Sigmoid colon (tissue), 7 donors: ENCODE results near the gene FBXO38. TPM values are rescaled to one million over a fixed set of nuclear protein-coding genes. Genes with fewer than 3 reads are reported as not detected.

ENCODE experiments used
- DNase-seq: peaks from one replicate; pipeline ENCODE4 v3.0.0-alpha.2; 2019
- H3K27ac ChIP-seq, 4 donors: fragments of 200-600 bp; sonication (generic); one replicate each; pipeline ENCODE4 v1.5.1; 2016 to 2019; ENCODE audit warnings: mild to moderate bottlenecking in 1 of 4
- H3K27me3 ChIP-seq, 3 donors: fragments of 200-600 bp; sonication (generic); one replicate each; pipeline ENCODE4 v1.5.1; 2019; ENCODE audit warnings: mild to moderate bottlenecking in 1 of 3
- H3K36me3 ChIP-seq, 4 donors: fragments of 200-600 bp; sonication (generic); one replicate each; pipeline ENCODE4 v1.5.1; 2016 to 2019
- H3K4me1 ChIP-seq, 4 donors: fragments of 200-600 bp; sonication (generic); one replicate each; pipeline ENCODE4 v1.5.1; 2017 to 2019
- H3K4me3 ChIP-seq, 4 donors: fragments of 200-600 bp; sonication (generic); one replicate each; pipeline ENCODE4 v1.5.1; 2017 to 2019; ENCODE audit warnings: mild to moderate bottlenecking in 2 of 4, moderate library complexity in 1 of 4
- H3K9me3 ChIP-seq, 4 donors: fragments of 200-600 bp in 3 of 4; sonication (generic) in 3 of 4; one replicate each; pipeline versions ENCODE4 v1.5.1 to v1.6.1; 2013 to 2019
- CTCF ChIP-seq, 4 experiments: fragments of 450-650 bp in 3 of 4; fragments of 200-600 bp in 1 of 4; IDR thresholded peaks; one replicate each; pipeline ENCODE4 v1.5.1; 2016 to 2019; ENCODE audit warnings: antibody characterized with exemption in 4 of 4, mild to moderate bottlenecking in 3 of 4, moderate library complexity in 2 of 4
- EP300 ChIP-seq, 4 donors: sonication (generic); formaldehyde crosslinking; IDR thresholded peaks; one replicate each; pipeline ENCODE4 v1.6.1; 2017; ENCODE audit warnings: antibody characterized with exemption in 4 of 4
- POLR2A ChIP-seq, 2 donors: fragments of 450-650 bp; IDR thresholded peaks; one replicate each; pipeline ENCODE4 v1.6.1; 2016; ENCODE audit warnings: antibody characterized with exemption in 2 of 2, mild to moderate bottlenecking in 2 of 2, moderate library complexity in 2 of 2
- POLR2AphosphoS5 ChIP-seq, 4 donors: sonication (generic); formaldehyde crosslinking; IDR thresholded peaks; one replicate each; pipeline ENCODE4 v1.6.1; 2017; ENCODE audit warnings: antibody characterized with exemption in 4 of 4
- WGBS, 2 donors: extraction: QIAGEN DNeasy Blood & Tissue Kit; methylation state at CpG; one replicate each; pipeline ENCODE4 v1.1.7; 2013; 5-methylcytosine and 5-hydroxymethylcytosine counted together
- intact Hi-C: fragments of 100-400 bp; cut with DNase I; formaldehyde crosslinking; loops from one replicate; pipeline ENCODE4 v1.15.1; 2023
- polyA plus RNA-seq, 3 donors: library from polyadenylated mRNA; stranded (reverse); fragments of 200-250 nt; gene quantifications; one replicate each; pipeline ENCODE4 v1.2.3, GENCODE V29; 2013
- total RNA-seq, 4 donors: library from RNA; depleted of rRNA; stranded (reverse); fragments of >200 nt; gene quantifications; one replicate each; pipeline ENCODE4 v1.1.0, GENCODE V29; 2016
- donor health status: healthy with polysubstance abuse.
- donor health status: Bipolar disorder and iron deficiency.
- donor health status: healthy.

The FBXO38 gene
- total and polyA plus RNA-seq, 7 donors, result 11.4 to 59.6 (median 46.0) TPM

GRCh38 chr5:148436029-148436428, 52.3 kb downstream of the FBXO38 start:
- Histone ChIP-seq H3K27me3 (no peaks in the 10 kb centered on the region), H3K27ac (no peak overlapping the region), H3K4me3 (no peak overlapping the region), H3K4me1 (peaks cover 0 to 7% (median 0%) of the 10 kb centered on the region in 4 donors), H3K36me3 (peaks cover 0 to 78% (median 28%) of the 10 kb centered on the region in 4 donors), H3K9me3 (no peaks in the 10 kb centered on the region)
- no peak for TF ChIP-seq POLR2AphosphoS5 (IDR thresholded peaks at IDR 0.05)
- TF ChIP-seq POLR2A (IDR thresholded peaks at IDR 0.05), result no peak
- TF ChIP-seq EP300 (IDR thresholded peaks at IDR 0.05), result no peak
- TF ChIP-seq CTCF (IDR thresholded peaks at IDR 0.05), result no peak
- no peak for DNase-seq
- intact Hi-C loops, result no loop called here
- 27 to 69% methylated on average over 3 of the region's 3 CpGs for WGBS, 2 donors

GRCh38 chr5:148437249-148437648, 53.5 kb downstream of the FBXO38 start:
- 80 to 89% methylated on average over 6 of the region's 6 CpGs for WGBS, 2 donors
- H3K27me3 ChIP-seq, result no peaks in the 10 kb centered on the region
- peaks cover 0 to 7% (median 0%) of the 10 kb centered on the region in 4 donors for H3K4me1 ChIP-seq
- H3K36me3 ChIP-seq, result peaks cover 0 to 90% (median 28%) of the 10 kb centered on the region in 4 donors
- H3K4me3 ChIP-seq, result no peak overlapping the region
- TF ChIP-seq CTCF (IDR thresholded peaks at IDR 0.05) (no peak), POLR2A (IDR thresholded peaks at IDR 0.05) (no peak), POLR2AphosphoS5 (IDR thresholded peaks at IDR 0.05) (no peak), EP300 (IDR thresholded peaks at IDR 0.05) (no peak)
- H3K9me3 ChIP-seq, result no peaks in the 10 kb centered on the region
- intact Hi-C loops, result no loop called here
- no peak overlapping the region for H3K27ac ChIP-seq
- DNase-seq, result no peak

GRCh38 chr5:148438933-148439332, 55.2 kb downstream of the FBXO38 start:
- peaks cover 0 to 11% (median 0%) of the 10 kb centered on the region in 4 donors for H3K4me1 ChIP-seq
- WGBS, 2 donors, result 90 to 95% methylated on average over 2 of the region's 2 CpGs
- intact Hi-C loops, result no loop called here
- H3K9me3 ChIP-seq, result no peaks in the 10 kb centered on the region
- H3K4me3 ChIP-seq, result no peak overlapping the region
- no peak overlapping the region for H3K27ac ChIP-seq
- no peak for TF ChIP-seq POLR2A (IDR thresholded peaks at IDR 0.05)
- no peak for TF ChIP-seq CTCF (IDR thresholded peaks at IDR 0.05)
- no peak for TF ChIP-seq POLR2AphosphoS5 (IDR thresholded peaks at IDR 0.05)
- TF ChIP-seq EP300 (IDR thresholded peaks at IDR 0.05), result no peak
- no peak for DNase-seq
- peaks cover 0 to 94% (median 26%) of the 10 kb centered on the region in 4 donors for H3K36me3 ChIP-seq
- no peaks in the 10 kb centered on the region for H3K27me3 ChIP-seq

- TF ChIP-seq EP300 (IDR thresholded peaks at IDR 0.05) (no peak), POLR2AphosphoS5 (IDR thresholded peaks at IDR 0.05) (no peak), CTCF (IDR thresholded peaks at IDR 0.05) (no peak)
- Histone ChIP-seq H3K4me3 (no peak overlapping the region), H3K36me3 (peaks cover 0 to 52% (median 10%) of the 10 kb centered on the region in 4 donors), H3K9me3 (no peaks in the 10 kb centered on the region), H3K27me3 (no peaks in the 10 kb centered on the region), H3K27ac (no peak overlapping the region), H3K4me1 (peaks cover 0 to 24% (median 0%) of the 10 kb centered on the region in 4 donors)
- 28 to 68% methylated on average over 1 of the region's 1 CpG for WGBS, 2 donors
- intact Hi-C loops, result loop anchor here (5.0 to 10.0 kb wide), 4 partner anchors 212 to 672 kb away; partner anchors contain the start of gene HTR4
- no peak for DNase-seq
Measured at GRCh38 chr5:148443241-148443640, 59.5 kb downstream of the FBXO38 start.

- intact Hi-C loops, result loop anchor here (1.0 to 10.0 kb wide), 5 partner anchors 211 to 671 kb away; partner anchors contain the start of gene HTR4
- no peaks in the 10 kb centered on the region for H3K27me3 ChIP-seq
- H3K36me3 ChIP-seq, result peaks cover 0 to 45% (median 10%) of the 10 kb centered on the region in 4 donors
- H3K4me3 ChIP-seq, result no peak overlapping the region
- H3K4me1 ChIP-seq, result peaks cover 0 to 21% (median 0%) of the 10 kb centered on the region in 4 donors
- peak; percentile 66 for DNase-seq
- 19 to 30% methylated on average over 5 of the region's 5 CpGs for WGBS, 2 donors
- no peaks in the 10 kb centered on the region for H3K9me3 ChIP-seq
- TF ChIP-seq POLR2AphosphoS5 (IDR thresholded peaks at IDR 0.05) (peak in 1 of 4 donors; percentile 12), POLR2A (IDR thresholded peaks at IDR 0.05) (no peak), CTCF (IDR thresholded peaks at IDR 0.05) (peak; percentile 59 to 78 (median 65)), EP300 (IDR thresholded peaks at IDR 0.05) (no peak)
- H3K27ac ChIP-seq, result no peak overlapping the region
Measured at GRCh38 chr5:148443998-148444397, 60.2 kb downstream of the FBXO38 start.
